ENCODE measurements around the gene KLHL25. TPM values are rescaled to one million over a fixed set of nuclear protein-coding genes. Genes with fewer than 3 reads are reported as not detected.

Gene KLHL25
- total and polyA plus RNA-seq, 11 donors = 2.2 to 12.9 (median 4.3) TPM

- intact Hi-C loops (cut with DNase I) = loop anchor here in 1 of 10 donors (5.0 kb wide), 1 partner anchor 44 kb away; the partner anchor contains the start of gene KLHL25
- H3K9me3 ChIP-seq = no peaks in the 10 kb centered on the region
- H3K27ac ChIP-seq = peak overlapping the region in 4 of 12 donors; percentile 4 to 78 (median 36)
- TF ChIP-seq POLR2A (IDR thresholded peaks at IDR 0.05) = no peak
- TF ChIP-seq CTCF (IDR thresholded peaks at IDR 0.05) = no peak
- peaks cover 4 to 65% (median 42%) of the 10 kb centered on the region in 12 donors for H3K4me1 ChIP-seq
- no peaks in the 10 kb centered on the region for H3K27me3 ChIP-seq
- DNase-seq (peak in 1 of 5 donors; percentile 24), ATAC-seq (no peak)
- peaks cover 0 to 62% (median 58%) of the 10 kb centered on the region in 9 donors for H3K36me3 ChIP-seq
- H3K4me3 ChIP-seq = no peak overlapping the region
- 84 to 87% (median 86%) methylated on average over 9 of the region's 9 CpGs for WGBS, 4 donors
These were observed 46.5 kb downstream of the KLHL25 start for GRCh38 chr15:85748176-85748575.

GRCh38 chr15:85746641-85747040 is 48.1 kb downstream of the KLHL25 start:
- DNase-seq = no peak
- TF ChIP-seq POLR2A (IDR thresholded peaks at IDR 0.05) (no peak), CTCF (IDR thresholded peaks at IDR 0.05) (no peak)
- intact Hi-C loops (cut with DNase I) = loop anchor here in 1 of 10 donors (5.0 kb wide), 1 partner anchor 46 kb away; the partner anchor contains the start of gene KLHL25

GRCh38 chr15:85745525-85746150 is 49.1 kb downstream of the KLHL25 start:
- H3K36me3 ChIP-seq = peaks cover 0 to 87% (median 83%) of the 10 kb centered on the region in 9 donors
- H3K27me3 ChIP-seq = no peaks in the 10 kb centered on the region
- 63 to 79% (median 74%) methylated on average over 14 of the region's 14 CpGs for WGBS, 4 donors
- peak in 1 of 5 donors; percentile 20 for DNase-seq
- no peak for ATAC-seq
- no peak overlapping the region for H3K4me3 ChIP-seq
- H3K27ac ChIP-seq = no peak overlapping the region
- H3K9me3 ChIP-seq = no peaks in the 10 kb centered on the region
- no peak for TF ChIP-seq CTCF (IDR thresholded peaks at IDR 0.05)
- TF ChIP-seq POLR2A (IDR thresholded peaks at IDR 0.05) = no peak
- H3K4me1 ChIP-seq = peaks cover 4 to 65% (median 34%) of the 10 kb centered on the region in 12 donors
- intact Hi-C loops (cut with DNase I) = loop anchor here in 1 of 10 donors (5.0 kb wide), 1 partner anchor 47 kb away; the partner anchor contains the start of gene KLHL25

More at GRCh38 chr15:85746641-85747040, 48.1 kb downstream of the KLHL25 start:
- Histone ChIP-seq H3K4me3 (no peak overlapping the region), H3K27ac (no peak overlapping the region), H3K9me3 (no peaks in the 10 kb centered on the region), H3K36me3 (peaks cover 0 to 77% (median 73%) of the 10 kb centered on the region in 9 donors), H3K4me1 (peaks cover 4 to 67% (median 42%) of the 10 kb centered on the region in 12 donors), H3K27me3 (no peaks in the 10 kb centered on the region)
- 80 to 87% (median 84%) methylated on average over 12 of the region's 12 CpGs for WGBS, 4 donors
- ATAC-seq = no peak

GRCh38 chr15:85745023-85745422 is 49.7 kb downstream of the KLHL25 start:
- WGBS, 4 donors = 83 to 88% (median 87%) methylated on average over 12 of the region's 12 CpGs
- Histone ChIP-seq H3K4me3 (no peak overlapping the region), H3K27me3 (no peaks in the 10 kb centered on the region), H3K4me1 (peaks cover 4 to 59% (median 31%) of the 10 kb centered on the region in 12 donors), H3K27ac (no peak overlapping the region), H3K9me3 (no peaks in the 10 kb centered on the region), H3K36me3 (peaks cover 0 to 93% (median 88%) of the 10 kb centered on the region in 9 donors)
- DNase-seq = no peak
- no peak for ATAC-seq
- TF ChIP-seq CTCF (IDR thresholded peaks at IDR 0.05) (no peak), POLR2A (IDR thresholded peaks at IDR 0.05) (no peak)
- intact Hi-C loops (cut with DNase I) = loop anchor here in 1 of 10 donors (5.0 kb wide), 1 partner anchor 47 kb away; the partner anchor contains the start of gene KLHL25
